ENCODE data around the gene CDH13.

DNA sequence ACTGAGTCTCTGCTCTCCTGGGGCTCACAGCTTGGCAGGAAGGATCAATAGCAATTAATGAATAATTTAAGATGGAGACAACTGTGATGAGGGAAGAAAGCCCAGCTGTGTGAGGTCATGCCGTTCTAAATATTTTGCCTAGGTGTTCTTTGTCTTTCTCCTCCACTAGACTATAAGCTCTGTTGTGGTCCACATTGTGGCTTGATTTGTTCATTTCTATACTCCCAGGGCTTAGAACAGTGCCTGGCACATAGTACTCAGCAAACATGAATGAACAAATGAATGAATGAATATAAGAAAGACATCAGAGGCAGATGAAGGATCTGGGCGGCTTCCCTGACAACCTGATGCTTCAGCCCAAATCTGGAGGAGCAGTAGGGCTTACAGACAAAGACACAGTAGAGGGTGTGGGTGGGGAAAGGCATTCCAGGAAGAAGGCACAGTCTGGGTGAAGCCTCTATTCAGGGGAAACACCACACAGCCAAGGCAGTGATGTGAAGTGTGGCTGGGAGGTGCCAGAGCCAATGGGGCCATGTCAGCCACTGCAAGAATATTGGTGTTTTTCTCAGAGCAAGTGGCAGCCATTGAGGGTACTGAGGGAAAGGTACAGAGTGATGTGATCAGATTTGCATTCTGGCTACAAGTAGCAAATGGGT lies 8.3 kb downstream of the CDH13 start:
- no peak for TF ChIP-seq POLR2A (IDR thresholded peaks at IDR 0.05)
- TF ChIP-seq, protein P1, sequence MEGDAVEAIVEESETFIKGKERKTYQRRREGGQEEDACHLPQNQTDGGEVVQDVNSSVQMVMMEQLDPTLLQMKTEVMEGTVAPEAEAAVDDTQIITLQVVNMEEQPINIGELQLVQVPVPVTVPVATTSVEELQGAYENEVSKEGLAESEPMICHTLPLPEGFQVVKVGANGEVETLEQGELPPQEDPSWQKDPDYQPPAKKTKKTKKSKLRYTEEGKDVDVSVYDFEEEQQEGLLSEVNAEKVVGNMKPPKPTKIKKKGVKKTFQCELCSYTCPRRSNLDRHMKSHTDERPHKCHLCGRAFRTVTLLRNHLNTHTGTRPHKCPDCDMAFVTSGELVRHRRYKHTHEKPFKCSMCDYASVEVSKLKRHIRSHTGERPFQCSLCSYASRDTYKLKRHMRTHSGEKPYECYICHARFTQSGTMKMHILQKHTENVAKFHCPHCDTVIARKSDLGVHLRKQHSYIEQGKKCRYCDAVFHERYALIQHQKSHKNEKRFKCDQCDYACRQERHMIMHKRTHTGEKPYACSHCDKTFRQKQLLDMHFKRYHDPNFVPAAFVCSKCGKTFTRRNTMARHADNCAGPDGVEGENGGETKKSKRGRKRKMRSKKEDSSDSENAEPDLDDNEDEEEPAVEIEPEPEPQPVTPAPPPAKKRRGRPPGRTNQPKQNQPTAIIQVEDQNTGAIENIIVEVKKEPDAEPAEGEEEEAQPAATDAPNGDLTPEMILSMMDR (IDR thresholded peaks at IDR 0.05): no peak

All from thyroid gland (tissue), 4 donors.